A673 (cell line): Measurements from ENCODE around the gene FEV.

ENCODE experiments used
- CTCF ChIP-seq: fragments of 300-800, 200-600 bp; sonication (generic); conservative IDR thresholded peaks from 2 replicates; pipeline ENCODE4 v1.5.1; 2017; ENCODE audit warnings: low read depth, mild to moderate bottlenecking, antibody characterized with exemption, low read length, moderate library complexity, mixed read lengths
- EZH2 ChIP-seq: fragments of 200-600 bp; sonication (generic); IDR thresholded peaks from 2 replicates; pipeline ENCODE4 v1.6.1; 2017; ENCODE audit warnings: borderline replicate concordance, low read depth, mild to moderate bottlenecking, mixed read lengths, antibody characterized with exemption, low read length; ENCODE audit not compliant: poor library complexity, severe bottlenecking

GRCh38 chr2:218959141-218959731 is 25.7 kb downstream of the FEV start, which contains the start of gene CDK5R2:
- TF ChIP-seq EZH2 (no peak), CTCF (no peak)
